Trophoblast cell (in vitro differentiated cells and primary cell): Measurements from ENCODE around the gene BCL7C.
"Not testable (repeated sequence)": the region's sequence is repeated elsewhere in the genome, so short reads cannot be mapped to it uniquely, and the experiment has no call there.

ENCODE experiments used
- DNase-seq, 2 donors: peaks; one replicate each; pipeline ENCODE4 v3.0.0-alpha.2; 2016
- H2AFZ ChIP-seq: 2 replicates; pipeline ENCODE4 v1.6.1; 2013; ENCODE audit warnings: low read length, moderate library complexity, mild to moderate bottlenecking; ENCODE audit not compliant: insufficient read depth, poor library complexity
- H2AK5ac ChIP-seq: 2 replicates; pipeline ENCODE4 v1.6.1; 2013; ENCODE audit warnings: mild to moderate bottlenecking, low read length
- H2BK120ac ChIP-seq: 2 replicates; pipeline ENCODE4 v1.6.1; 2013; ENCODE audit warnings: low read length, mild to moderate bottlenecking, moderate library complexity; ENCODE audit not compliant: insufficient read depth, poor library complexity
- H2BK12ac ChIP-seq: 2 replicates; pipeline ENCODE4 v1.6.1; 2013; ENCODE audit warnings: mild to moderate bottlenecking, low read length, moderate library complexity
- H2BK5ac ChIP-seq: 2 replicates; pipeline ENCODE4 v1.6.1; 2013; ENCODE audit warnings: low read length, low read depth, moderate library complexity, mild to moderate bottlenecking; ENCODE audit not compliant: poor library complexity
- H3K14ac ChIP-seq: 2 replicates; pipeline ENCODE4 v1.6.1; 2013; ENCODE audit warnings: mild to moderate bottlenecking, low read length
- H3K18ac ChIP-seq: 2 replicates; pipeline ENCODE4 v1.6.1; 2013; ENCODE audit warnings: mild to moderate bottlenecking, low read length
- H3K23ac ChIP-seq: 2 replicates; pipeline ENCODE4 v1.6.1; 2013; ENCODE audit warnings: low read length
- H3K27ac ChIP-seq: 2 replicates; pipeline ENCODE4 v1.5.1; 2013; ENCODE audit warnings: low read depth, mild to moderate bottlenecking, inconsistent platforms, low read length, moderate library complexity
- H3K27me3 ChIP-seq: 2 replicates; pipeline ENCODE4 v1.6.1; 2013; ENCODE audit warnings: inconsistent platforms, mild to moderate bottlenecking, low read length, moderate library complexity; ENCODE audit not compliant: insufficient read depth
- H3K36me3 ChIP-seq, 2 experiments: 1 replicate in 1 of 2; 2 replicates in 1 of 2; pipeline ENCODE4 v1.6.1; 2013; ENCODE audit warnings: low read length in 2 of 2, mild to moderate bottlenecking in 2 of 2, moderate library complexity in 1 of 2; ENCODE audit not compliant: insufficient read depth in 2 of 2, control insufficient read depth in 1 of 2
- H3K4ac ChIP-seq: 2 replicates; pipeline ENCODE4 v1.6.1; 2013; ENCODE audit warnings: low read depth, mild to moderate bottlenecking, low read length, moderate library complexity
- H3K4me1 ChIP-seq, 2 experiments: 1 replicate in 1 of 2; 2 replicates in 1 of 2; pipeline ENCODE4 v1.6.1; 2013; ENCODE audit warnings: low read length in 2 of 2, mild to moderate bottlenecking in 2 of 2, moderate library complexity in 1 of 2; ENCODE audit not compliant: insufficient read depth in 2 of 2, control insufficient read depth in 1 of 2
- H3K4me2 ChIP-seq: 2 replicates; pipeline ENCODE4 v1.6.1; 2013; ENCODE audit warnings: inconsistent platforms, mild to moderate bottlenecking, low read length, moderate library complexity
- H3K4me3 ChIP-seq: 2 replicates; pipeline ENCODE4 v1.5.1; 2013; ENCODE audit warnings: mild to moderate bottlenecking, low read depth, low read length, inconsistent platforms
- H3K79me1 ChIP-seq: one replicate; pipeline ENCODE4 v1.6.1; 2013; ENCODE audit warnings: low read length
- H3K79me2 ChIP-seq: 2 replicates; pipeline ENCODE4 v1.6.1; 2013; ENCODE audit warnings: low read length, mild to moderate bottlenecking; ENCODE audit not compliant: control insufficient read depth, insufficient read depth, poor library complexity
- H3K9ac ChIP-seq: 2 replicates; pipeline ENCODE4 v1.6.1; 2013; ENCODE audit warnings: mild to moderate bottlenecking, low read length
- H3K9me3 ChIP-seq: 2 replicates; pipeline ENCODE4 v1.6.1; 2013; ENCODE audit warnings: low read depth, mild to moderate bottlenecking, control low read depth, inconsistent platforms, low read length; ENCODE audit not compliant: insufficient read depth
- H4K12ac ChIP-seq: 2 replicates; pipeline ENCODE4 v1.6.1; 2013; ENCODE audit warnings: low read depth, mild to moderate bottlenecking, low read length, moderate library complexity
- H4K8ac ChIP-seq: 2 replicates; pipeline ENCODE4 v1.6.1; 2013; ENCODE audit warnings: low read depth, mild to moderate bottlenecking, low read length, moderate library complexity
- H4K91ac ChIP-seq: one replicate; pipeline ENCODE4 v1.6.1; 2013; ENCODE audit warnings: low read depth, mild to moderate bottlenecking, low read length, moderate library complexity
- WGBS: extraction: QIAGEN DNeasy Blood & Tissue Kit; methylation state at CpG from one replicate; pipeline ENCODE4 v1.1.7; 2013; ENCODE audit warnings: missing lambda C conversion rate; ENCODE audit not compliant: insufficient read length, insufficient coverage; ENCODE audit errors: extremely low coverage; 5-methylcytosine and 5-hydroxymethylcytosine counted together

Gene BCL7C

DNA sequence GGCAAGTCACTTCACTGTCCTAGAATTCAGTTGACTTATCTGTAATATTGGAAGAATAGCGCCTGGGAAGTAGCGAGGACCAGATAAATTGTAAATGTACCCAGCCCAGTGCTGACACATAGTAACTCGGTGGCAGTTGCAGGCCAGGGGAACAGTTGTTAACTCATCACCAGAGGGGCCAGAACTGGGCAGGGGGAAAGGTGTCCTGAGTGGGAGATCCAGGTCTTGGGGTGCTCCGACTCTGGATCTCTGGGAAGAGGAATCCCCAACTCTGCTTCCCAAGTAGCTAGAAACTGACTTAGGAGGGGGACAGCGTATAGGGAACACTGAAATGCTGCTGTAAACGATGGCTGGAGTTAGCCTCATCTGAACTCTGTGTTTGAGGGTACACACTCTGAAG lies 23.0 kb downstream of the BCL7C start:
- H3K9me3 ChIP-seq, result no peaks in the 10 kb centered on the region
- H2BK5ac ChIP-seq, result no peak overlapping the region
- H4K91ac ChIP-seq, result no peak overlapping the region
- peaks cover 13% of the 10 kb centered on the region for H3K79me1 ChIP-seq
- H3K23ac ChIP-seq, result no peak overlapping the region
- H3K9ac ChIP-seq, result no peak overlapping the region
- peaks cover 5 to 6% of the 10 kb centered on the region in 2 experiments for H3K4me1 ChIP-seq
- no peak overlapping the region for H2BK120ac ChIP-seq
- H3K4ac ChIP-seq, result no peak overlapping the region
- H4K8ac ChIP-seq, result no peak overlapping the region
- no peak overlapping the region for H3K27ac ChIP-seq
- no peak overlapping the region for H3K18ac ChIP-seq
- no peak overlapping the region for H3K4me3 ChIP-seq
- WGBS, result no CpG with 5 or more reads among the region's 6 CpGs
- no peak overlapping the region for H2AK5ac ChIP-seq
- H4K12ac ChIP-seq, result peak overlapping the region; percentile 32
- no peak overlapping the region for H2BK12ac ChIP-seq
- peaks cover 8% of the 10 kb centered on the region for H3K79me2 ChIP-seq
- DNase-seq, result no peak
- no peak overlapping the region for H3K14ac ChIP-seq
- no peak overlapping the region for H3K4me2 ChIP-seq
- peaks cover 2 to 4% of the 10 kb centered on the region in 2 experiments for H3K36me3 ChIP-seq
- H3K27me3 ChIP-seq, result no peaks in the 10 kb centered on the region
- H2AFZ ChIP-seq, result no peak overlapping the region

DNA sequence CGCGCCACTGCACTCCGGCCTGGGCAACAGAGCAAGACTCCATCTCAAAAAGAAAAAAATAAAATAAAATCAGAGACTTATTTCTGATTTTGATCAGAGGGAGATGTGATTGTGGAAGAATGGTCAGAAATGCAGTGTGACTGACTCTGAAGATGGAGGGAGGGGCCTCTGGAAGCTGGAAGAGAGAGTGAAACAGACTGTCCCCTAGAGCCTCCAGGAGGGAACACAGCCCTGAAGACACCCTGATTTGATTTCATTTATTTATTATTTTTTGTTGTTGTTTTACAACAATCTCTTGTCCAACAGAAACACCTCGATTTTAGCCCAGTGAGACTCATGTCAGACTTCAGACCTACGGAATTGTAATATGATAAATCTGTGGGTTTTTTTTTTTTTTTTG lies 26.1 kb downstream of the BCL7C start:
- H3K9ac ChIP-seq, result no peak overlapping the region
- H4K91ac ChIP-seq, result no peak overlapping the region
- H3K27me3 ChIP-seq, result no peaks in the 10 kb centered on the region
- H4K12ac ChIP-seq, result no peak overlapping the region
- H3K79me2 ChIP-seq, result no peaks in the 10 kb centered on the region
- no peak overlapping the region for H3K27ac ChIP-seq
- H3K4ac ChIP-seq, result no peak overlapping the region
- H3K18ac ChIP-seq, result no peak overlapping the region
- no CpG with 5 or more reads among the region's 5 CpGs for WGBS
- H3K36me3 ChIP-seq, result peaks cover 2 to 4% of the 10 kb centered on the region in 2 experiments
- no peak overlapping the region for H4K8ac ChIP-seq
- H2BK120ac ChIP-seq, result no peak overlapping the region
- peak in 1 of 2 donors; percentile 7 for DNase-seq
- no peak overlapping the region for H2AK5ac ChIP-seq
- peaks cover 2% of the 10 kb centered on the region for H3K9me3 ChIP-seq
- H3K4me1 ChIP-seq, result no peaks in the 10 kb centered on the region
- no peak overlapping the region for H3K4me2 ChIP-seq
- no peak overlapping the region for H2AFZ ChIP-seq
- no peak overlapping the region for H3K4me3 ChIP-seq
- no peaks in the 10 kb centered on the region for H3K79me1 ChIP-seq
- H2BK12ac ChIP-seq, result no peak overlapping the region
- H3K23ac ChIP-seq, result no peak overlapping the region
- no peak overlapping the region for H3K14ac ChIP-seq
- H2BK5ac ChIP-seq, result no peak overlapping the region

DNA sequence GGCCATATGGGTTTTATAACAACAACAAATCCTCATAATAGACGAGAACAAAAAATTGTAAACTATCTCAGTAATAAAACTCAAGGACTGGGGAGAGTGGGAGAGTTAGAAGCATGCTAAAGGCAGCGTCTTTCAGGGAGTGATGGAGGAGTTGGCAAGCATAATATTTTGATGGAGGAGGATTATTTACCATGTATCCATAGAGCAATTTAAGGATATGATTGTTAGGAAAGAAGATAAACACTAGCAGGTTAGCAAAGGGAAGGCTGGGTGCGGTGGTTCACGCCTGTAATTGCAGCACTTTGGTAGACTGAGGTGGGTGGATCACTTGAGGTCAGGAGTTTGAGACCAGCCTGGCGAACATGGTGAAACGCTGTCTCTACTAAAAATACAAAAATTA lies 27.8 kb downstream of the BCL7C start:
- H3K18ac ChIP-seq, result no peak overlapping the region
- H4K12ac ChIP-seq, result no peak overlapping the region
- H2BK12ac ChIP-seq, result no peak overlapping the region
- DNase-seq, result no peak
- H4K91ac ChIP-seq, result no peak overlapping the region
- no peak overlapping the region for H3K27ac ChIP-seq
- no peak overlapping the region for H2BK5ac ChIP-seq
- no peaks in the 10 kb centered on the region for H3K4me1 ChIP-seq
- no peak overlapping the region for H3K23ac ChIP-seq
- H3K9ac ChIP-seq, result no peak overlapping the region
- no peak overlapping the region for H4K8ac ChIP-seq
- peaks cover 2% of the 10 kb centered on the region for H3K9me3 ChIP-seq
- no peak overlapping the region for H3K4me2 ChIP-seq
- H3K14ac ChIP-seq, result no peak overlapping the region
- peaks cover 0 to 2% of the 10 kb centered on the region in 2 experiments for H3K36me3 ChIP-seq
- H3K4me3 ChIP-seq, result no peak overlapping the region
- H3K27me3 ChIP-seq, result no peaks in the 10 kb centered on the region
- no peak overlapping the region for H2AK5ac ChIP-seq
- H3K79me1 ChIP-seq, result no peaks in the 10 kb centered on the region
- no CpG with 5 or more reads among the region's 6 CpGs for WGBS
- H2AFZ ChIP-seq, result no peak overlapping the region
- no peaks in the 10 kb centered on the region for H3K79me2 ChIP-seq
- H3K4ac ChIP-seq, result no peak overlapping the region
- no peak overlapping the region for H2BK120ac ChIP-seq

DNA sequence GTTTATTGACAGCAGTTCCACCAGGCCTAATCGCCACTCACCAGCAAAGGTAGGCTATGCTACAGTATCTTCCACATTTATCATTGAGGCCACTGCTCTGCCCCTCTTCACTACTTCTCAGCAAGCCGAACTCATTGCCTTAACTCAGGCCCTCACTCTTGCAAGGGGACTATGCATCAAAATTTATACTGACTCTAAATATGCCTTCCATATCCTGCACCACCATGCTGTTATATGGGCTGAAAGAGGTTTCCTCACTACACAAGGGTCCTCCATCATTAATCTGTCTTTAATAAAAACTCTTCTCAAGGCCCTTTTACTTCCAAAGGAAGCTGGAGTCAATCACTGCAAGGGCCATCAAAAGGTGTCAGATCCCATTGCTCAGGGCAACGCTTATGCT lies 30.7 kb downstream of the BCL7C start:
- H2AK5ac ChIP-seq, H3K27ac ChIP-seq, DNase-seq, H2AFZ ChIP-seq, H3K4me1 ChIP-seq, H3K4me2 ChIP-seq, H4K8ac ChIP-seq, H3K36me3 ChIP-seq, H3K23ac ChIP-seq, H3K4me3 ChIP-seq, H2BK12ac ChIP-seq, H4K91ac ChIP-seq, H3K4ac ChIP-seq, H3K9me3 ChIP-seq, H2BK120ac ChIP-seq, H3K79me2 ChIP-seq, H3K27me3 ChIP-seq, H3K18ac ChIP-seq, H4K12ac ChIP-seq, H3K79me1 ChIP-seq, H3K14ac ChIP-seq, H3K9ac ChIP-seq, H2BK5ac ChIP-seq: not testable (repeated sequence)
- no CpG with 5 or more reads among the region's 3 CpGs for WGBS
